Progenitor cell of endocrine pancreas (in vitro differentiated cells): ENCODE data around the gene DEDD2. TPM values are rescaled to one million over a fixed set of nuclear protein-coding genes. Genes with fewer than 3 reads are reported as not detected.

Experiments
- DNase-seq: peaks from one replicate; pipeline ENCODE4 v3.0.0; 2021; ENCODE audit warnings: low spot score; ENCODE audit not compliant: unreplicated experiment
- H3K27ac Mint-ChIP-seq: 2 replicates; pipeline ENCODE4 v1.8.0; 2021; ENCODE audit warnings: mild to moderate bottlenecking, moderate library complexity, mixed read lengths
- H3K27me3 Mint-ChIP-seq: 2 replicates; pipeline ENCODE4 v1.8.0; 2021; ENCODE audit warnings: mixed read lengths
- H3K36me3 Mint-ChIP-seq: 2 replicates; pipeline ENCODE4 v1.8.0; 2022; ENCODE audit warnings: mixed read lengths; ENCODE audit not compliant: insufficient read depth
- H3K4me1 Mint-ChIP-seq: 2 replicates; pipeline ENCODE4 v1.8.0; 2021; ENCODE audit warnings: low read depth, mixed read lengths
- H3K4me3 Mint-ChIP-seq: 2 replicates; pipeline ENCODE4 v1.8.0; 2021; ENCODE audit warnings: low read depth, mild to moderate bottlenecking, moderate library complexity, mixed read lengths
- H3K9me3 Mint-ChIP-seq: 2 replicates; pipeline ENCODE4 v1.8.0; 2021; ENCODE audit warnings: low read depth, mixed read lengths
- CTCF ChIP-seq: fragments of 200-600 bp; sonication (generic); IDR thresholded peaks from one replicate; pipeline ENCODE4 v1.5.0; 2021; ENCODE audit warnings: antibody characterized with exemption, mild to moderate bottlenecking; ENCODE audit not compliant: unreplicated experiment
- total RNA-seq: library from RNA; stranded (reverse); gene quantifications from 2 replicates; pipeline ENCODE4 v1.2.1, GENCODE V29; 2021

The DEDD2 gene
- total RNA-seq, 1 donor from 2014 or later, result 38.3 TPM

GRCh38 chr19:42239544-42240220 is 22.2 kb upstream of the DEDD2 start:
- Mint-ChIP-seq H3K27ac (peak overlapping the region; percentile 23), H3K9me3 (no peaks in the 10 kb centered on the region), H3K4me1 (peaks cover 17% of the 10 kb centered on the region), H3K36me3 (peaks cover 23% of the 10 kb centered on the region), H3K27me3 (no peaks in the 10 kb centered on the region), H3K4me3 (peak overlapping the region; percentile 31)
- no peak for DNase-seq
- TF ChIP-seq CTCF, result no peak

DNA sequence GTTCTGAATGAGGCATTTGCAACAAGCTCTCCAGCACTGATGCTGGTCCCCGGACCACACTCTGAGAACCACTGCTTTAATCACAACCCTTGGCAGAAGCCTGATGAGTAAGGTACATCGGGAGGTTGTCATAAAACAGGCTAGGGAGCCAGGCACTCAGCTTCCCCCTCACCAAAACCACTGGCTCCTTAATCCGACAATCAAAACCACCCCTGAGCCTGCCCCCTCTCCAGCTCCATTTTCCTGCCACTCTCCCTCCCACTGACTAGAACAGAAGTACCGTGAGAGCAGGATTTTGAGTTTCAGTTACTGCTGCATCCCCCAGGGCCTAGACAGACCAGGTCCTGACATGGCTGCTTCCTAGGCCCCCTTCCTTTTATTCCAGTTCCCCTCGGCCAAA is 17.7 kb upstream of the DEDD2 start:
- no peak for TF ChIP-seq CTCF
- H3K4me1 Mint-ChIP-seq, result no peaks in the 10 kb centered on the region
- no peaks in the 10 kb centered on the region for H3K9me3 Mint-ChIP-seq
- H3K4me3 Mint-ChIP-seq, result no peak overlapping the region
- H3K27ac Mint-ChIP-seq, result no peak overlapping the region
- DNase-seq, result no peak
- no peaks in the 10 kb centered on the region for H3K27me3 Mint-ChIP-seq
- peaks cover 33% of the 10 kb centered on the region for H3K36me3 Mint-ChIP-seq

GRCh38 chr19:42234364-42234763 is 16.9 kb upstream of the DEDD2 start:
- H3K27ac Mint-ChIP-seq, result no peak overlapping the region
- H3K27me3 Mint-ChIP-seq, result no peaks in the 10 kb centered on the region
- no peaks in the 10 kb centered on the region for H3K4me1 Mint-ChIP-seq
- H3K4me3 Mint-ChIP-seq, result no peak overlapping the region
- peaks cover 30% of the 10 kb centered on the region for H3K36me3 Mint-ChIP-seq
- no peak for DNase-seq
- TF ChIP-seq CTCF, result no peak
- H3K9me3 Mint-ChIP-seq, result no peaks in the 10 kb centered on the region

GRCh38 chr19:42233678-42234292 is 16.3 kb upstream of the DEDD2 start:
- H3K4me1 Mint-ChIP-seq, result no peaks in the 10 kb centered on the region

GRCh38 chr19:42233106-42233505 is 15.6 kb upstream of the DEDD2 start:
- no peak overlapping the region for H3K27ac Mint-ChIP-seq
- no peak for TF ChIP-seq CTCF
- H3K27me3 Mint-ChIP-seq, result no peaks in the 10 kb centered on the region
- H3K9me3 Mint-ChIP-seq, result no peaks in the 10 kb centered on the region
- H3K4me1 Mint-ChIP-seq, result no peaks in the 10 kb centered on the region
- H3K36me3 Mint-ChIP-seq, result peaks cover 29% of the 10 kb centered on the region
- no peak for DNase-seq
- no peak overlapping the region for H3K4me3 Mint-ChIP-seq

More at GRCh38 chr19:42233678-42234292, 16.3 kb upstream of the DEDD2 start:
- DNase-seq, result no peak
- TF ChIP-seq CTCF, result no peak
- no peaks in the 10 kb centered on the region for H3K27me3 Mint-ChIP-seq
- no peaks in the 10 kb centered on the region for H3K9me3 Mint-ChIP-seq
- H3K4me3 Mint-ChIP-seq, result no peak overlapping the region
- H3K36me3 Mint-ChIP-seq, result peaks cover 28% of the 10 kb centered on the region
- no peak overlapping the region for H3K27ac Mint-ChIP-seq
